ENCODE data around the gene PKP4. TPM values are rescaled to one million over a fixed set of nuclear protein-coding genes. Genes with fewer than 3 reads are reported as not detected.

Gene PKP4
- total RNA-seq, 1 donor from 2014 or later, result 39.4 TPM

- H3K36me3 Mint-ChIP-seq (ENCODE audit: low read depth), result peaks cover 5% of the 10 kb centered on the region
- no peaks in the 10 kb centered on the region for H3K27me3 Mint-ChIP-seq (ENCODE audit: low read depth)
- no peak overlapping the region for H3K27ac Mint-ChIP-seq (ENCODE audit: unreplicated experiment)
- no peak for DNase-seq (ENCODE audit: low spot score)
- peaks cover 7% of the 10 kb centered on the region for H3K4me1 Mint-ChIP-seq (ENCODE audit: low read depth)
- H3K4me3 Mint-ChIP-seq (ENCODE audit: unreplicated experiment), result no peak overlapping the region
- no peaks in the 10 kb centered on the region for H3K9me3 Mint-ChIP-seq (ENCODE audit: low read depth)
- TF ChIP-seq CTCF (IDR thresholded peaks at IDR 0.05), result no peak
These were observed 122.1 kb downstream of the PKP4 start for GRCh38 chr2:158578703-158579330.

- Mint-ChIP-seq H3K27ac (ENCODE audit: unreplicated experiment) (no peak overlapping the region), H3K36me3 (ENCODE audit: low read depth) (peaks cover 5% of the 10 kb centered on the region), H3K4me3 (ENCODE audit: unreplicated experiment) (no peak overlapping the region), H3K4me1 (ENCODE audit: low read depth) (peaks cover 7% of the 10 kb centered on the region), H3K9me3 (ENCODE audit: low read depth) (no peaks in the 10 kb centered on the region), H3K27me3 (ENCODE audit: low read depth) (no peaks in the 10 kb centered on the region)
- TF ChIP-seq CTCF (IDR thresholded peaks at IDR 0.05), result no peak
- DNase-seq (ENCODE audit: low spot score), result no peak
These were observed 123.2 kb downstream of the PKP4 start for GRCh38 chr2:158579928-158580327.

GRCh38 chr2:158580760-158581159 is 124.0 kb downstream of the PKP4 start:
- Mint-ChIP-seq H3K4me1 (ENCODE audit: low read depth) (peaks cover 10% of the 10 kb centered on the region), H3K9me3 (ENCODE audit: low read depth) (no peaks in the 10 kb centered on the region)

GRCh38 chr2:158582670-158583069 is 125.9 kb downstream of the PKP4 start:
- peaks cover 5% of the 10 kb centered on the region for H3K36me3 Mint-ChIP-seq (ENCODE audit: low read depth)
- no peak overlapping the region for H3K4me3 Mint-ChIP-seq (ENCODE audit: unreplicated experiment)
- TF ChIP-seq CTCF (IDR thresholded peaks at IDR 0.05), result no peak
- no peaks in the 10 kb centered on the region for H3K9me3 Mint-ChIP-seq (ENCODE audit: low read depth)
- peaks cover 16% of the 10 kb centered on the region for H3K4me1 Mint-ChIP-seq (ENCODE audit: low read depth)
- no peak overlapping the region for H3K27ac Mint-ChIP-seq (ENCODE audit: unreplicated experiment)
- no peak for DNase-seq (ENCODE audit: low spot score)
- no peaks in the 10 kb centered on the region for H3K27me3 Mint-ChIP-seq (ENCODE audit: low read depth)

More at GRCh38 chr2:158580760-158581159, 124.0 kb downstream of the PKP4 start:
- DNase-seq (ENCODE audit: low spot score), result no peak
- H3K27me3 Mint-ChIP-seq (ENCODE audit: low read depth), result no peaks in the 10 kb centered on the region
- H3K4me3 Mint-ChIP-seq (ENCODE audit: unreplicated experiment), result no peak overlapping the region
- H3K27ac Mint-ChIP-seq (ENCODE audit: unreplicated experiment), result no peak overlapping the region
- peaks cover 5% of the 10 kb centered on the region for H3K36me3 Mint-ChIP-seq (ENCODE audit: low read depth)
- TF ChIP-seq CTCF (IDR thresholded peaks at IDR 0.05), result no peak

GRCh38 chr2:158583923-158584322 is 127.2 kb downstream of the PKP4 start:
- TF ChIP-seq CTCF (IDR thresholded peaks at IDR 0.05), result no peak
- H3K9me3 Mint-ChIP-seq (ENCODE audit: low read depth), result no peaks in the 10 kb centered on the region

More at GRCh38 chr2:158583923-158584322, 127.2 kb downstream of the PKP4 start:
- Mint-ChIP-seq H3K4me3 (ENCODE audit: unreplicated experiment) (no peak overlapping the region), H3K27ac (ENCODE audit: unreplicated experiment) (no peak overlapping the region), H3K4me1 (ENCODE audit: low read depth) (peaks cover 16% of the 10 kb centered on the region), H3K27me3 (ENCODE audit: low read depth) (no peaks in the 10 kb centered on the region), H3K36me3 (ENCODE audit: low read depth) (peaks cover 5% of the 10 kb centered on the region)
- DNase-seq (ENCODE audit: low spot score), result no peak
